ENCODE measurements around the gene THY1.

Gene THY1

DNA sequence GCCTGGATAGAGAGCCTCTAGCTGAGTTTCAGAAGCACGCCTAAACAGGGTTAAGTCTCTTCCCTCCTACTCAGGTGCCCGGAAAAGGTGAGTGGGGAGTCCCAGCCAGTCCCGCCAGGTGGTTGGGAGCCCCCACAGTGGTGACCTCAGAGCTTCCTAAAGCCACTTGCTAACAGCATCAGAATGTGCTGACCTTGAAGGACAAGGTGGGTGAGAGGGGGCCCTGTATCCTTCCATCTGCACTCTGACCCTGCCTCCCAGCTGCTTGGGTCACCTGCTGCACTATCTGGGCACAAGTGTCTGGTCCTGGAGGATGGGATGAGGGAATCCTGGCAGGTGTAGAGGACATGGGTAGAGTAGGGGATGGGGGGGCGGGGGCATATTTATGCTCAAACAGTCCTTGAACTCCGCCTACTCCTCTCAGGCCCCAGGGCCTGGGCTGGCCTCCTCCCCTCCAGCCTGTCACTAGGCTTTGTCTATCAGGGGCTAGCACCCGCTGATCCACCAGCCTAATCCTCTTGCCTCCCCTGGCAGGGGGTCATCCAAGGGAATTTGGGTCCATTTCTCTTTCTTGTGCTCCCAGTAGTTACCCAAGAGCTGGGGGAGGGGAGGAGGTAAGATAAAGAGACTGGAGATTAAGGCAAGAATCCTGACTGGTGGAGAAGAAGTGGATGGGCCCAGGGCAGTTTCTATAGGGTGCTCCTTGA lies 44.9 kb downstream of the THY1 start:
- Histone ChIP-seq H3K27me3 (ENCODE audit: control insufficient read depth, low read length) (peaks cover 6% of the 10 kb centered on the region; the same call in 1 of the 2 replicates), H3K9me2 (replicated peaks; ENCODE audit: control insufficient read depth, low read length) (no peaks in the 10 kb centered on the region), H3F3A (ENCODE audit: control insufficient read depth, insufficient read depth) (peaks cover 8% of the 10 kb centered on the region; the same call in 1 of the 2 replicates), H3K36me3 (ENCODE audit: control insufficient read depth, low read length) (no peaks in the 10 kb centered on the region), H3K9me3 (ENCODE audit: control insufficient read depth, insufficient read depth, low read length) (no peaks in the 10 kb centered on the region), H3K4me1 (ENCODE audit: control insufficient read depth, low read length) (peaks cover 62% of the 10 kb centered on the region), H3K4me3 (ENCODE audit: low read length) (no peak overlapping the region; the same call in 1 of the 2 replicates), H3K79me2 (ENCODE audit: control insufficient read depth, low read length) (no peaks in the 10 kb centered on the region), H3K4me2 (ENCODE audit: low read length) (peak overlapping the region; percentile 34), H4K20me1 (ENCODE audit: control insufficient read depth, insufficient read depth, low read depth, low read length) (no peaks in the 10 kb centered on the region), H3K27ac (ENCODE audit: low read depth, low read length) (0 out of 2 replicates have a peak overlapping the region, but pooled peaks have one; percentile 17)
- TF ChIP-seq, protein P1, sequence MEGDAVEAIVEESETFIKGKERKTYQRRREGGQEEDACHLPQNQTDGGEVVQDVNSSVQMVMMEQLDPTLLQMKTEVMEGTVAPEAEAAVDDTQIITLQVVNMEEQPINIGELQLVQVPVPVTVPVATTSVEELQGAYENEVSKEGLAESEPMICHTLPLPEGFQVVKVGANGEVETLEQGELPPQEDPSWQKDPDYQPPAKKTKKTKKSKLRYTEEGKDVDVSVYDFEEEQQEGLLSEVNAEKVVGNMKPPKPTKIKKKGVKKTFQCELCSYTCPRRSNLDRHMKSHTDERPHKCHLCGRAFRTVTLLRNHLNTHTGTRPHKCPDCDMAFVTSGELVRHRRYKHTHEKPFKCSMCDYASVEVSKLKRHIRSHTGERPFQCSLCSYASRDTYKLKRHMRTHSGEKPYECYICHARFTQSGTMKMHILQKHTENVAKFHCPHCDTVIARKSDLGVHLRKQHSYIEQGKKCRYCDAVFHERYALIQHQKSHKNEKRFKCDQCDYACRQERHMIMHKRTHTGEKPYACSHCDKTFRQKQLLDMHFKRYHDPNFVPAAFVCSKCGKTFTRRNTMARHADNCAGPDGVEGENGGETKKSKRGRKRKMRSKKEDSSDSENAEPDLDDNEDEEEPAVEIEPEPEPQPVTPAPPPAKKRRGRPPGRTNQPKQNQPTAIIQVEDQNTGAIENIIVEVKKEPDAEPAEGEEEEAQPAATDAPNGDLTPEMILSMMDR (IDR thresholded peaks at IDR 0.05; ENCODE audit: low read depth, low read length, poor library complexity, severe bottlenecking): no peak
- TF ChIP-seq EZH2phosphoT487 (IDR thresholded peaks at IDR 0.05; ENCODE audit: borderline replicate concordance, low read length): no peak

DNA sequence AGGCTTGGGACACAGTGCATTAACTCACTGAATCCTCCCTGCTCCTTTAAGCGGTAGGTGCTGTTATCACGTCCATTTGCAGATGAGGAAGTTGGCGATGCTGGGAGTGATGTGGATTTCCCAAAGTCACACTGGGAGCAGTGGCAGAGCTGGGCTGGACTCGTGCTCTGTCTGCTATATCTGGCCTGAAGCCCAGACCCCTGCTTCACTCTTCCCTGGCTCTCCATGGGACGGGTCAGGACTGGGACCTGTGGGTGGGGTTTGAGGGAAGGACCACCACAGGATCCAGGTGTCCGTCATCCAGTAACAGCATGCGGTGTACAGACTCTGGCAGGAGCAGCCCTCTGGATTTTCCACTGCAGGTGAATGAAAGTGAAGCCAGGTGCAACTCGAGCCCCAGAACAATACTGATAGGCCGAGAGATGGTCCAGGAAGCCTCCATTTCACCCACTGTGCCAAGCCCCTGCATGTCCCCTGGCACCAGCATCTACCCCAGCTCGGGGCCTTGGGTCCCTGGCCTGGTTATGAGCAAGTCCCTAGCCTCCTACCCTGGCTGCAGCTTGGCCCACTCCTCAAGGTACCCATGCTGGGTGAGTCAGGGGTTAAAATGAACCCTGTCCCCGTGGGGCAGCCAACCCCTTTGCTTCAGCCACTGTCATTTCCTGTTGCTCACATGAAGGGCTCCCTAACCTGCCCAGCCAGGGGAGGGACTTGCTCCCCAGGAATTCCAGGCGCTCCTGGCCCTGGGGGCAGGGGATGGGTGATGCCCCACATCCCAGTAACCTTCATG lies 45.7 kb downstream of the THY1 start:
- peak overlapping the region; percentile 34 for H3K4me2 ChIP-seq (ENCODE audit: low read length)
- H3K27ac ChIP-seq (ENCODE audit: low read depth, low read length): 0 out of 2 replicates have a peak overlapping the region, but pooled peaks have one; percentile 17

GRCh38 chr11:119376197-119376847 lies 46.6 kb downstream of the THY1 start:
- TF ChIP-seq, protein P1 (IDR thresholded peaks at IDR 0.05; ENCODE audit: low read depth, low read length, poor library complexity, severe bottlenecking): no peak
- no peak for TF ChIP-seq EZH2phosphoT487 (IDR thresholded peaks at IDR 0.05; ENCODE audit: borderline replicate concordance, low read length)
- Histone ChIP-seq H3K4me3 (ENCODE audit: low read length) (no peak overlapping the region), H3K36me3 (ENCODE audit: control insufficient read depth, low read length) (no peaks in the 10 kb centered on the region), H3K9me2 (replicated peaks; ENCODE audit: control insufficient read depth, low read length) (no peaks in the 10 kb centered on the region), H3K9me3 (ENCODE audit: control insufficient read depth, insufficient read depth, low read length) (no peaks in the 10 kb centered on the region), H3K4me1 (ENCODE audit: control insufficient read depth, low read length) (peaks cover 66% of the 10 kb centered on the region), H3K27me3 (ENCODE audit: control insufficient read depth, low read length) (peaks cover 6% of the 10 kb centered on the region; the same call in 1 of the 2 replicates), H4K20me1 (ENCODE audit: control insufficient read depth, insufficient read depth, low read depth, low read length) (no peaks in the 10 kb centered on the region), H3K79me2 (ENCODE audit: control insufficient read depth, low read length) (no peaks in the 10 kb centered on the region), H3K27ac (ENCODE audit: low read depth, low read length) (no peak overlapping the region), H3K4me2 (ENCODE audit: low read length) (no peak overlapping the region), H3F3A (ENCODE audit: control insufficient read depth, insufficient read depth) (peaks cover 8% of the 10 kb centered on the region; the same call in 1 of the 2 replicates)

More for the DNA sequence above, 45.7 kb downstream of the THY1 start:
- peaks cover 64% of the 10 kb centered on the region for H3K4me1 ChIP-seq (ENCODE audit: control insufficient read depth, low read length)
- H3K9me3 ChIP-seq (ENCODE audit: control insufficient read depth, insufficient read depth, low read length): no peaks in the 10 kb centered on the region
- peaks cover 8% of the 10 kb centered on the region; the same call in 1 of the 2 replicates for H3F3A ChIP-seq (ENCODE audit: control insufficient read depth, insufficient read depth)
- no peak for TF ChIP-seq EZH2phosphoT487 (IDR thresholded peaks at IDR 0.05; ENCODE audit: borderline replicate concordance, low read length)
- TF ChIP-seq, protein P1 (IDR thresholded peaks at IDR 0.05; ENCODE audit: low read depth, low read length, poor library complexity, severe bottlenecking): no peak
- no peaks in the 10 kb centered on the region for H3K36me3 ChIP-seq (ENCODE audit: control insufficient read depth, low read length)
- peaks cover 6% of the 10 kb centered on the region; the same call in 1 of the 2 replicates for H3K27me3 ChIP-seq (ENCODE audit: control insufficient read depth, low read length)
- H3K9me2 ChIP-seq (replicated peaks; ENCODE audit: control insufficient read depth, low read length): no peaks in the 10 kb centered on the region
- no peak overlapping the region; the same call in 1 of the 2 replicates for H3K4me3 ChIP-seq (ENCODE audit: low read length)
- H3K79me2 ChIP-seq (ENCODE audit: control insufficient read depth, low read length): no peaks in the 10 kb centered on the region
- H4K20me1 ChIP-seq (ENCODE audit: control insufficient read depth, insufficient read depth, low read depth, low read length): no peaks in the 10 kb centered on the region

Measured in DOHH2 (cell line).